IMR-90 (cell line): ENCODE measurements around the gene TM4SF20. TPM values are rescaled to one million over a fixed set of nuclear protein-coding genes. Genes with fewer than 3 reads are reported as not detected.

ENCODE experiments used
- ATAC-seq: fragments of 200-7000 bp; cut with Tn5 transposase; 2 replicates; pipeline ENCODE4 v1.9.1; 2020; ENCODE audit warnings: low read depth, mild to moderate bottlenecking, moderate library complexity
- BruUV-seq: library from RNA; stranded (reverse); fragments of 400-500 nt; replicated peaks from 2 replicates; lab custom pipeline; 2021; lab: Mats Ljungman, UMichigan
- CTCF ChIA-PET: fragments of 300-600 bp; formaldehyde crosslinking; extraction: SDS; loops from one replicate; lab custom pipeline; 2021; ENCODE audit warnings: antibody characterized with exemption; lab: Yijun Ruan, JAX
- POLR2A ChIA-PET: fragments of 300-600 bp; sonication (Branson Sonifier 250); formaldehyde crosslinking; loops from one replicate; lab custom pipeline; 2022; ENCODE audit warnings: antibody characterized with exemption; ENCODE audit not compliant: unreplicated experiment; lab: Charles Lee
- DNase-seq: peaks from one replicate; pipeline ENCODE4 v3.0.0; 2013
- H2AFZ ChIP-seq: replicated peaks from 2 replicates; pipeline ENCODE3; 2013; ENCODE audit warnings: low read length, mild to moderate bottlenecking; ENCODE audit not compliant: poor library complexity
- H2AK5ac ChIP-seq: 2 replicates; pipeline ENCODE4 v1.6.1; 2013; ENCODE audit warnings: low read depth, low read length, inconsistent platforms
- H2AK9ac ChIP-seq: replicated peaks from 2 replicates; pipeline ENCODE3; 2013; ENCODE audit warnings: mild to moderate bottlenecking, low read depth, low read length, moderate library complexity; ENCODE audit not compliant: poor library complexity
- H2BK120ac ChIP-seq: 2 replicates; pipeline ENCODE4 v1.6.1; 2013; ENCODE audit warnings: low read depth, low read length, inconsistent platforms
- H2BK15ac ChIP-seq: 3 replicates; pipeline ENCODE4 v1.6.1; 2013; ENCODE audit warnings: low read depth, low read length, inconsistent platforms
- H2BK20ac ChIP-seq: 2 replicates; pipeline ENCODE4 v1.6.1; 2013; ENCODE audit warnings: low read depth, mild to moderate bottlenecking, inconsistent platforms, low read length, moderate library complexity
- H2BK5ac ChIP-seq: 2 replicates; pipeline ENCODE4 v1.6.1; 2013; ENCODE audit warnings: mild to moderate bottlenecking, low read depth, low read length, inconsistent platforms; ENCODE audit not compliant: poor library complexity, severe bottlenecking
- H3K14ac ChIP-seq: replicated peaks from 2 replicates; pipeline ENCODE4 v1.6.1; 2013; ENCODE audit warnings: low read depth, low read length, inconsistent platforms
- H3K18ac ChIP-seq: 2 replicates; pipeline ENCODE4 v1.6.1; 2013; ENCODE audit warnings: low read depth, low read length, control low read depth
- H3K23ac ChIP-seq: 2 replicates; pipeline ENCODE4 v1.6.1; 2013; ENCODE audit warnings: low read depth, low read length, inconsistent platforms
- H3K27ac ChIP-seq: 2 replicates; pipeline ENCODE4 v1.5.1; 2013; ENCODE audit warnings: mild to moderate bottlenecking, control low read depth, low read length; ENCODE audit not compliant: insufficient read depth
- H3K27me3 ChIP-seq: 2 replicates; pipeline ENCODE4 v1.6.1; 2013; ENCODE audit warnings: low read length; ENCODE audit not compliant: control insufficient read depth, insufficient read depth
- H3K36me3 ChIP-seq: 2 replicates; pipeline ENCODE4 v1.6.1; 2013; ENCODE audit warnings: low read length, mixed read lengths; ENCODE audit not compliant: control insufficient read depth, insufficient read depth
- H3K4ac ChIP-seq: 2 replicates; pipeline ENCODE4 v1.6.1; 2013; ENCODE audit warnings: low read depth, low read length, inconsistent platforms
- H3K4me1 ChIP-seq: 2 replicates; pipeline ENCODE4 v1.6.1; 2013; ENCODE audit warnings: low read length, mixed read lengths; ENCODE audit not compliant: control insufficient read depth, insufficient read depth
- H3K4me2 ChIP-seq: 2 replicates; pipeline ENCODE4 v1.6.1; 2013; ENCODE audit warnings: low read depth, mild to moderate bottlenecking, control low read depth, low read length, moderate library complexity
- H3K4me3 ChIP-seq: 2 replicates; pipeline ENCODE4 v1.5.1; 2013; ENCODE audit warnings: low read depth, mild to moderate bottlenecking, control low read depth, low read length, moderate library complexity; ENCODE audit not compliant: insufficient read depth
- H3K56ac ChIP-seq: 2 replicates; pipeline ENCODE4 v1.6.1; 2013; ENCODE audit warnings: low read length, inconsistent platforms; ENCODE audit not compliant: insufficient read depth; ENCODE audit errors: extremely low read depth
- H3K79me1 ChIP-seq, 2 experiments: 2 replicates each; pipeline ENCODE4 v1.6.1; 2013; ENCODE audit warnings: low read length in 2 of 2, inconsistent platforms in 1 of 2, low read depth in 1 of 2
- H3K9ac ChIP-seq: 2 replicates; pipeline ENCODE4 v1.6.1; 2013; ENCODE audit warnings: low read depth, low read length, control low read depth
- H3K9me1 ChIP-seq: 2 replicates; pipeline ENCODE4 v1.6.1; 2013; ENCODE audit warnings: low read length, inconsistent platforms; ENCODE audit not compliant: insufficient read depth
- H3K9me3 ChIP-seq: 2 replicates; pipeline ENCODE4 v1.6.1; 2013; ENCODE audit warnings: low read length; ENCODE audit not compliant: control insufficient read depth, insufficient read depth
- H4K20me1 ChIP-seq: 2 replicates; pipeline ENCODE4 v1.6.1; 2013; ENCODE audit warnings: low read length, inconsistent platforms; ENCODE audit not compliant: insufficient read depth
- H4K5ac ChIP-seq: 2 replicates; pipeline ENCODE4 v1.6.1; 2013; ENCODE audit warnings: mild to moderate bottlenecking, low read depth, low read length, control low read depth
- H4K8ac ChIP-seq, 2 experiments: 2 replicates each; pipeline ENCODE4 v1.6.1; 2013; ENCODE audit warnings: low read depth in 2 of 2, low read length in 2 of 2, control low read depth in 1 of 2, inconsistent platforms in 1 of 2
- H4K91ac ChIP-seq: 2 replicates; pipeline ENCODE4 v1.6.1; 2013; ENCODE audit warnings: low read depth, low read length, inconsistent platforms; ENCODE audit not compliant: insufficient read depth
- BHLHE40 ChIP-seq: fragments of 150-350 bp; IDR thresholded peaks from 2 replicates; pipeline ENCODE4 v1.6.1; 2016; ENCODE audit warnings: mild to moderate bottlenecking, low read depth, low read length
- CEBPB ChIP-seq: IDR thresholded peaks from 2 replicates; pipeline ENCODE4 v1.6.1; 2012; ENCODE audit warnings: low read depth, low read length, improper control_type of control experiment
- MXI1 ChIP-seq: IDR thresholded peaks from 2 replicates; pipeline ENCODE4 v1.6.1; 2012; ENCODE audit warnings: low read depth, mild to moderate bottlenecking, low read length, moderate library complexity, borderline replicate concordance
- RAD21 ChIP-seq: IDR thresholded peaks from 2 replicates; pipeline ENCODE4 v1.6.1; 2012; ENCODE audit warnings: low read length, improper control_type of control experiment
- RCOR1 ChIP-seq: IDR thresholded peaks from 2 replicates; pipeline ENCODE4 v1.6.1; 2012; ENCODE audit warnings: mild to moderate bottlenecking, low read length, improper control_type of control experiment; ENCODE audit not compliant: insufficient replicate concordance
- USF2 ChIP-seq: fragments of 150-350 bp; IDR thresholded peaks from 2 replicates; pipeline ENCODE4 v1.6.1; 2017; ENCODE audit warnings: mild to moderate bottlenecking, antibody characterized with exemption, low read length, low read depth
- WGBS, 2 experiments: methylation state at CpG; one replicate each; pipeline versions ENCODE4 v1.1.5 to v1.1.7; 2013; ENCODE audit warnings: missing lambda C conversion rate in 2 of 2; ENCODE audit not compliant: insufficient read length in 1 of 2; ENCODE audit errors: extremely low coverage in 2 of 2; 5-methylcytosine and 5-hydroxymethylcytosine counted together
- dilution Hi-C: fragments of 300-500 bp; cut with HindIII; formaldehyde crosslinking; loops from one replicate; pipeline ENCODE4 v1.14.3; 2018; ENCODE audit warnings: low sequenced_read_pairs; ENCODE audit not compliant: unreplicated experiment
- in situ Hi-C: fragments of 300-500 bp; cut with MboI; formaldehyde crosslinking; loops from 3 replicates; pipeline ENCODE4 v1.14.3; 2019; ENCODE audit warnings: low sequenced_read_pairs, inconsistent platforms, mixed read lengths
- intact Hi-C: fragments of 100-400 bp; cut with micrococcal nuclease; formaldehyde crosslinking; loops from 2 replicates; pipeline ENCODE4 v1.10.0; 2022
- polyA plus RNA-seq, 3 experiments: library from polyadenylated mRNA; depleted of rRNA; stranded (reverse); fragments of >200 nt; gene quantifications; 2 replicates each; pipeline ENCODE4 v1.2.3, GENCODE V29; 2012; ENCODE audit warnings: low replicate concordance in 1 of 3
- total RNA-seq: library from RNA; depleted of rRNA; stranded (reverse); fragments of >200 nt; gene quantifications from 2 replicates; pipeline ENCODE4 v1.2.3, GENCODE V29; 2012
- TF ChIP-seq, protein P1 (sequence below): conservative IDR thresholded peaks from 2 replicates; pipeline ENCODE4 v1.5.1; 2012; ENCODE audit warnings: mild to moderate bottlenecking, low read depth, low read length, improper control_type of control experiment

Gene TM4SF20
- total and polyA plus RNA-seq, 2 of the 4 experiments (the other 2 are of a cell fraction), result under 0.01 to 0.03 TPM

DNA sequence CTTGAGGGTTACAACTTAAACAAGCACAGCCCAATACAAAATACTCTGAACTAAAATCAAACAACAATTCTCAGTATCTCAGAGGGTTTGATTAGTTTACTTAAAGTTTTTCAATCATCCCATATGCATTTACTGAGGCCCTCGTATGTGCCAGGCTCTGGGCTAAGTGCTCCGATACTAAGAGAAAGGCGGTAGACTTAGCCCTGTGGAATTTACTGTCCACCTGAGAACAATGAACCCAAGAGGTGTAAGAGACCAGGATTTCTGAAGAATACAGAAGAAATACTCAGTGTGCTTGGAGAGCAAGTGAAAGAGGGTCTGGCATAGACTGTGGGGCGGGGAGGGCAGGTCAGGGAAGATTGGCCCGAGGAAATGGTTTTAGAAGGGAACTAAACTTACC is 33.8 kb upstream of the TM4SF20 start:
- Histone ChIP-seq H2BK15ac (no peak overlapping the region), H3K4ac (no peak overlapping the region), H2AK5ac (no peak overlapping the region), H3K18ac (no peak overlapping the region), H3K9ac (no peak overlapping the region), H3K4me2 (no peak overlapping the region), H3K4me1 (peaks cover 4% of the 10 kb centered on the region), H4K20me1 (no peaks in the 10 kb centered on the region), H2AFZ (no peak overlapping the region), H3K14ac (no peak overlapping the region), H3K27ac (no peak overlapping the region), H4K5ac (no peak overlapping the region), H3K23ac (no peak overlapping the region), H3K56ac (no peak overlapping the region), H3K36me3 (no peaks in the 10 kb centered on the region), H4K8ac (no peak overlapping the region), H3K9me1 (no peaks in the 10 kb centered on the region), H2BK5ac (no peak overlapping the region), H3K27me3 (no peaks in the 10 kb centered on the region), H3K4me3 (no peak overlapping the region), H3K9me3 (no peaks in the 10 kb centered on the region), H2AK9ac (no peak overlapping the region), H3K79me1 (no peaks in the 10 kb centered on the region), H2BK20ac (no peak overlapping the region), H4K91ac (no peak overlapping the region), H2BK120ac (no peak overlapping the region)
- ATAC-seq (no peak), DNase-seq (no peak)
- intact Hi-C loops (no loop called here), dilution Hi-C loops (no loop called here), in situ Hi-C loops (no loop called here)
- ChIA-PET CTCF (no interaction called here), POLR2A (no interaction called here)
- BruUV-seq, result no TSS peak
- WGBS, 2 experiments, result no CpG with 5 or more reads among the region's 5 CpGs
- TF ChIP-seq, protein P1, sequence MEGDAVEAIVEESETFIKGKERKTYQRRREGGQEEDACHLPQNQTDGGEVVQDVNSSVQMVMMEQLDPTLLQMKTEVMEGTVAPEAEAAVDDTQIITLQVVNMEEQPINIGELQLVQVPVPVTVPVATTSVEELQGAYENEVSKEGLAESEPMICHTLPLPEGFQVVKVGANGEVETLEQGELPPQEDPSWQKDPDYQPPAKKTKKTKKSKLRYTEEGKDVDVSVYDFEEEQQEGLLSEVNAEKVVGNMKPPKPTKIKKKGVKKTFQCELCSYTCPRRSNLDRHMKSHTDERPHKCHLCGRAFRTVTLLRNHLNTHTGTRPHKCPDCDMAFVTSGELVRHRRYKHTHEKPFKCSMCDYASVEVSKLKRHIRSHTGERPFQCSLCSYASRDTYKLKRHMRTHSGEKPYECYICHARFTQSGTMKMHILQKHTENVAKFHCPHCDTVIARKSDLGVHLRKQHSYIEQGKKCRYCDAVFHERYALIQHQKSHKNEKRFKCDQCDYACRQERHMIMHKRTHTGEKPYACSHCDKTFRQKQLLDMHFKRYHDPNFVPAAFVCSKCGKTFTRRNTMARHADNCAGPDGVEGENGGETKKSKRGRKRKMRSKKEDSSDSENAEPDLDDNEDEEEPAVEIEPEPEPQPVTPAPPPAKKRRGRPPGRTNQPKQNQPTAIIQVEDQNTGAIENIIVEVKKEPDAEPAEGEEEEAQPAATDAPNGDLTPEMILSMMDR, result no peak
- no peak for TF ChIP-seq RAD21
- TF ChIP-seq MXI1, result no peak
- no peak for TF ChIP-seq BHLHE40
- TF ChIP-seq CEBPB, result no peak
- TF ChIP-seq RCOR1, result no peak
- TF ChIP-seq USF2, result no peak
